ENCODE measurements around the gene C2CD4D.
A peak's percentile ranks its signal among the peaks of the same experiment; 100 is the strongest.

C2CD4D gene

DNA sequence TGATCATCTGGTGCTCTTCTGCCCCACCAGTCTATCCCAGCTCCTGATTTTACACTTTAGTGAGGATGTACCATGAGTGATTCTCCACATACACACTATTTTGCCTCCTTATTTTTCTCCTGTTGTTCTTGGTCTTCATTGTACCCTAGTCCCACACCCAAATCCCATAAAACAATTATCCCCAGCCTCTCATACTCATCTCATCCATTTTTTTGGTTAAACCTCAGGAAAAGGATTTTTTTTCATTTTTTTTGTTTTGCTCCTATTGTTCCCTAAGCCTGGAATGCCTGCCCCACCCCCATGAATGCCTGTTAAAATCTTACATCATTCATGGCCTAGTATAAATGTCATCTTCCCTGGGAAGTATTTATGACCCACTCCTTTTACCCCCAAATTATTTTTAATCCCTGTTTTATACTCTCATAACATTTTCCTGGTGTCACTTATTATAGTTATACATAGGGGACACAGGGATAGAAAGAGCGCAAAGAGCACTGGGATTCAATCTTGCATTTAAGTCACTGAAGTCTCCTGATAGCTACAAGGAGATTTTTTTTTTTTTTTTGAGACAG lies 29.5 kb downstream of the C2CD4D start:
- no peak for DNase-seq

- DNase-seq = no peak
Measured at GRCh38 chr1:151809290-151809984, 30.2 kb downstream of the C2CD4D start.

GRCh38 chr1:151807766-151808165 lies 31.9 kb downstream of the C2CD4D start:
- no peak for DNase-seq

DNA sequence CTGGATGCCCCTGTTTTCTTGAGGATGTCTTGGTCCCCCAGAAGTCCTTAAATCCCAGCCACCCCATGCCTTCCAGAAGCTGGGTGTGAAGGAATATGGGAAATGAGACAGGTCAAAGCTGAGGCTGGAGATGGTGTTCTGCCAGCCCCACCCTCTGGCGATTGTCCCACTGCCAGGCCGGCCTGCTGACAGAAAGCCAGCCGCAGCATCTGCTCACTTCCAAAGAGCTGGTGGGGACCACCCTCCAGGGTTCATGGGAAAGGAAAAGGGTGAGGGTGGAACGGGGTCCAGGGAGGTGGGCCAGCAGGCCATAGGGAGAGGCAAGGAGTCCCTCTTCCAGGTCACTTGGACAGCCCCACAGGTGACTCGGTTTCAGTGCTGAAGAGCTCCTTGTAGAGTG lies 32.5 kb downstream of the C2CD4D start:
- DNase-seq = no peak

DNA sequence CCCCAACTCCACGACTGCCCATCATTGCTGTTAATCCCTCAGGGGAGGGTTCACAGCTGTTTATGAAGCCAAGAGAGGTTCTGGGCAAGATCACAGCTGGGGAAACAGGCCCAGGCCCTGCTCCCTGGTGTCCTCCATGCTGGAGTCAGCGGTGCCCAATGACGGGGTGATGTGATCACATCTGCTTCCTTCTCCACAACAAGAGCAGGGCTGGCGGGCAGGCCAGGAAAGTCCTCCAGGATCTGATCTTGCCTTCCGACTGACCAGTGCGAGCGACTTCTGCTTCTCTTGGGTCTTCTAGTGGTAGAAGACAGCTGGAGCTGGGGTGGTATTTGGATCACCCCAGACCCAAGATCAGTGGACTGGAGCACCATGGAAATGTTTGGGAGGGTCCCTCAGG lies 33.5 kb downstream of the C2CD4D start:
- no peak for DNase-seq

DNA sequence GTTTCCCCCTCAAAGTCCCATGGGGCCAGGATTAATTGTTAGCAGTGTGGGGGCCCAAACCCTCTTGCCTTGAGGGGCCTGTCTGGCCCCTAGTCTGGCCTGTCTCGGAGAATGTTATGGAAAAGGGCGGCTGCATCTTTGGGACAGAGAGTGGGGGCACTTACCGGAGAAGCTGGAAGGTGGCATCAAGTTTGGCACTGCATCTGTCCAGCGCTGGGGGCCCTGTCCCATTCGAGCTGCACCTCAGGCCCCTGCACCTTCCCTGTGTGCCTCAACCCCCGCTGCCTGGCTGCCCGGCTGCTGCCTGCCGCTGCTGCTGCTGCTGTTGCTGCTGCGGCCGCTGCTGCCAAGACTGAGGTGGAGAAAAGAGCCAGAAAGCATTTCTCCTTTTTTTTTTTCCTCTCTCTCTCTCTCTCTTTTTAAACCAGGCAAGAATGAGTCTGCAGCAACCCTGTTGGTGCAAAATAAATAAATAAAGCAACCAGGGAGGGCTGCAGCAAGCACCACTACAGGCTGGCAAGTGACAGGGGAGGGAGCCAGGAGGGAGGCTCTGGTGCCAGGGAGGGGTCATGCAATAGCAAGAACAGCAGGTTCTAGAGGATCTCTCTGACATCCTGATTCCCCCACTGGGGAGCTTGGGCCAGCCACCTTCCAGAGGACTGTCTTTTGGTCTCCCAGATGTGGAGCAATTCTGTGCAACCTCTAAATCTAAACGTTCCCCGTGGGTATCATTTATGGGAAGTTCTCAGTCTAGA lies 34.4 kb downstream of the C2CD4D start, which contains the start of gene LINGO4:
Gene LINGO4 (minus strand): TSS at position 354 of the 755 bp plus-strand sequence. CDS start 2,715 bp downstream, outside the sequence.
- no peak for DNase-seq

DNA sequence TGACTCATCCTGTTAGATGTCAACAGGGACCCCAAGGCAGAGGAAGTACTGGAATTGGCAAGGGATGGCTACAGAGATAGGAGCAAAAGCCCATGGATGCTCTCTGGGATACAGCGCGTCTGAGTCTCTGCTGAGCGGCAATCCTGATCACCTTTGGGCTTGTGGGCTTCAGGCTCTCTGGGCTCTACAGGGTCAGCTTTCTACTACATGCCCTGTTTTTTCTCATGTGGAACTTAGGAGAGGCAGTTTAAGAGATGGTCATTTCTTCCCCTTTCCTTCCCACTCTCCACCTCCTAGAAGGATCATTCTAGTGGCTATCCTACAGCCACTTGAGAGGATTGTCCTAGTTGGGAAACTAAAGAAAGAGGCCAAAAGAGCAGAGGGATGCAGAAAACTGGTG lies 35.7 kb downstream of the C2CD4D start:
- no peak for DNase-seq

DNA sequence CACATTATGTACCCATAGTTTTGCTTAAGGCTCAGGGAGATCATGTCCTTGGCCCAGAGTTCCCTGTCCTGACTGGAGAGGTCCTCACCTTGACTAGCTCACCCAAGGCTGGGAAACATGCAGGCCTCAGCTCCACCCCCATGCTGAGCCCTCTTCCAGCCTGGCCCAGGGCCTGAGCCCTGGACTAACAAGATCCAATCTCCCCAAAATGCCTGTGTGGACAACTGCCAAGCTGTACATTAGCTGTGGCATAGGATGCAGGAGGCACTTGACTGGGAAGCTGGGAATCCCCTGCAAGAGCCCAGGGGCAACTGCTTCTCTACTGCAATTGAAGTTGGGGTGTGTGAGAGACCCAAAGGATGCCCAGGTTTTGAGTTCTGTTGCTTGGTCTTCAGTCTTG lies 36.5 kb downstream of the C2CD4D start:
- DNase-seq = no peak

GRCh38 chr1:151802372-151802771 lies 37.2 kb downstream of the C2CD4D start:
- no peak for DNase-seq

- no peak for DNase-seq
Measured at GRCh38 chr1:151801846-151802245, 37.8 kb downstream of the C2CD4D start.

- no peak for DNase-seq
Measured at GRCh38 chr1:151801310-151801820, 38.3 kb downstream of the C2CD4D start.

DNA sequence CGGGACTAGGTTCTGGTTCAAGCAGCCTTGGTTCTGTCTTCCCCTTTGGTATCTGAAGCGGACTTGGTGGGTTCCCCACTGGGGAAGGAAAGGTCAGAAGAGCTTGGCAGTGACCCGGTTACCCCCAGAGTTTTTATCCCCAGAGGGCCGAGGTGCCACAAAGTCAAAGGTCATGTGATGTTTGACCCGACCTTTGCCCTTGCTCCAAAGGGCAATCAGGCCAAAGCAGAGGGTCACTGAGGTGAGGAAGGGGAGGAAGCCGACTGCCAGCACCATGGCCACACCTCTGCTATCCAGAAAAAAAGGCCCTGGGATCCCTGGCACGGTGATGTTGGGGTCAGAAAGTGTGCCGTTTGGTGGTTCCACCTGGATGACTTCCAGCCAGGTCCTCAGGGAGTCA lies 38.8 kb downstream of the C2CD4D start:
- DNase-seq = no peak

- no peak for DNase-seq
Measured at GRCh38 chr1:151799179-151800022, 40.2 kb downstream of the C2CD4D start.

- no peak for DNase-seq
Measured at GRCh38 chr1:151798571-151798970, 41.0 kb downstream of the C2CD4D start.

DNA sequence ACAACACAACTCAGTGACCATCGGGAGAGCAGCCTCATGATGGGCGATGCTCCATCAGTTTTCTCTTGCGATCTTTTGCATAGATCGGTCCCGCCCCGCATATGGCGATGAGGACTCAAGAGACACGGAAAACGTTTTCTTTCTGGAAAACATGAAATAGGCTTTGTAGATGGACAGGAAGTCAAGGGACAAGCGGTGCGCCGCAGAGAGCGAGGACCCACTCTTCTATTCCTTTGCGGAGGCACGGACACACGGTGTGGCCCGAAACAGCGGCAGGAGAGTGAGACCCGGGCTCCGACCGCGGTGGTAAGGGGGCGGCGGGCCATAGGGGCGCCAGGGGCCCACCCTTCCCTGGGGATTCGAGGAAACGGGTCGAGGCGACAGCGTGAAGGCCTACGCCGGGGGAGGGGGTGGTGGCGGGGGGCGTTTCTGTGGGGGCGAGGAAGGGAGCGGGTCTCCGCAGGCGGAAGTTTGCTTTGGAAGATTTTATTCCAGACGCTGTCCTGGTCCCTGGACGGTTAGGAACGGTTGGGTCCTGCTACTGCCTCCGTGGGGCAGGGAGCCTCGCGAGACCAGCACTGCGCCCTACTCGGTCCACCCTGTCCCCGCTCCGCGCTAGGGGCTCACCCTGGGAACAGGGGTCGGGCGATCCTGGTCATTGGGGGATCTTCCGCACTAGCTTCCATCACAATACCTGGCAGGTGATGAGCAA lies 48.5 kb downstream of the C2CD4D start:
- DNase-seq = no peak

- DNase-seq = peak; percentile 97 to 98
Measured at GRCh38 chr1:151790071-151790939, 49.3 kb downstream of the C2CD4D start, which contains the start of gene TDRKH. TSS of gene TDRKH (minus strand) at chr1:151790500. CDS start at chr1:151783022, 7,478 bp downstream.

Measured in stimulated activated CD4-positive, alpha-beta T cell treated with anti-CD3 and anti-CD28 coated beads, Interleukin-2, amount 100 ng/mL, for 48 hours (primary cell).